Neuronal stem cell (in vitro differentiated cells): ENCODE data around the gene CACNA2D4.

Experiments
- DNase-seq: peaks from one replicate; pipeline ENCODE4 v3.0.0-alpha.2; 2013; ENCODE audit warnings: low spot score
- H2AFZ ChIP-seq: one replicate; pipeline ENCODE4 v1.6.1; 2013; ENCODE audit warnings: mild to moderate bottlenecking, low read length, inconsistent platforms
- H2AK5ac ChIP-seq: 2 replicates; pipeline ENCODE4 v1.6.1; 2013; ENCODE audit warnings: low read depth, mild to moderate bottlenecking, inconsistent platforms, low read length, moderate library complexity, mixed read lengths
- H2BK120ac ChIP-seq: 2 replicates; pipeline ENCODE4 v1.6.1; 2013; ENCODE audit warnings: low read depth, mild to moderate bottlenecking, inconsistent platforms, low read length, moderate library complexity, mixed read lengths
- H2BK12ac ChIP-seq: one replicate; pipeline ENCODE4 v1.6.1; 2013; ENCODE audit warnings: low read length, inconsistent platforms
- H2BK15ac ChIP-seq: 2 replicates; pipeline ENCODE4 v1.6.1; 2013; ENCODE audit warnings: mild to moderate bottlenecking, low read length, inconsistent platforms, mixed read lengths
- H2BK5ac ChIP-seq: one replicate; pipeline ENCODE4 v1.6.1; 2013; ENCODE audit warnings: inconsistent platforms, mild to moderate bottlenecking, low read length, moderate library complexity
- H3K14ac ChIP-seq: one replicate; pipeline ENCODE4 v1.6.1; 2013; ENCODE audit warnings: low read length, inconsistent platforms
- H3K18ac ChIP-seq: 2 replicates; pipeline ENCODE4 v1.6.1; 2013; ENCODE audit warnings: low read length, inconsistent platforms
- H3K23ac ChIP-seq: 2 replicates; pipeline ENCODE4 v1.6.1; 2013; ENCODE audit warnings: low read depth, mild to moderate bottlenecking, mixed read lengths, low read length, inconsistent platforms; ENCODE audit not compliant: poor library complexity
- H3K27ac ChIP-seq: replicated peaks from 3 replicates; pipeline ENCODE4 v1.5.1; 2013; ENCODE audit warnings: low read length, inconsistent platforms
- H3K27me3 ChIP-seq, 3 experiments: 2 replicates each; pipeline ENCODE4 v1.6.1; 2013; ENCODE audit warnings: low read length in 3 of 3, mild to moderate bottlenecking in 2 of 3, inconsistent platforms in 1 of 3, low read depth in 1 of 3, mixed read lengths in 1 of 3, moderate library complexity in 1 of 3; ENCODE audit not compliant: control insufficient read depth in 3 of 3, insufficient read depth in 3 of 3
- H3K36me3 ChIP-seq, 2 donors: replicated peaks in 1 of 2; 2 replicates each; pipeline ENCODE4 v1.6.1; 2013; ENCODE audit warnings: low read length in 2 of 2; ENCODE audit not compliant: control insufficient read depth in 2 of 2, insufficient read depth in 2 of 2
- H3K4ac ChIP-seq: 2 replicates; pipeline ENCODE4 v1.6.1; 2013; ENCODE audit warnings: inconsistent platforms, mild to moderate bottlenecking, low read length, moderate library complexity
- H3K4me1 ChIP-seq, 2 donors: 1 replicate in 1 of 2; 2 replicates in 1 of 2; pipeline ENCODE4 v1.6.1; 2013; ENCODE audit warnings: low read length in 2 of 2, low read depth in 1 of 2; ENCODE audit not compliant: control insufficient read depth in 2 of 2, insufficient read depth in 1 of 2
- H3K4me2 ChIP-seq: one replicate; pipeline ENCODE4 v1.6.1; 2013; ENCODE audit warnings: mild to moderate bottlenecking, low read length, inconsistent platforms; ENCODE audit not compliant: insufficient read depth, poor library complexity, severe bottlenecking
- H3K4me3 ChIP-seq, 2 donors: 2 replicates each; pipeline ENCODE4 v1.5.1; 2013; ENCODE audit warnings: low read length in 2 of 2, mild to moderate bottlenecking in 2 of 2, inconsistent platforms in 1 of 2, moderate library complexity in 1 of 2
- H3K79me1 ChIP-seq: one replicate; pipeline ENCODE4 v1.6.1; 2013; ENCODE audit warnings: low read depth, mild to moderate bottlenecking, inconsistent platforms, low read length, moderate library complexity
- H3K9ac ChIP-seq: one replicate; pipeline ENCODE4 v1.6.1; 2013; ENCODE audit warnings: mild to moderate bottlenecking, low read depth, low read length, inconsistent platforms; ENCODE audit not compliant: poor library complexity
- H3K9me3 ChIP-seq, 2 donors: replicated peaks in 1 of 2; 2 replicates each; pipeline versions ENCODE3 to v1.6.1; 2013; ENCODE audit warnings: low read length in 2 of 2, mild to moderate bottlenecking in 2 of 2, inconsistent platforms in 1 of 2, low read depth in 1 of 2, mixed read lengths in 1 of 2, moderate library complexity in 1 of 2; ENCODE audit not compliant: control insufficient read depth in 2 of 2, insufficient read depth in 1 of 2
- H4K8ac ChIP-seq: one replicate; pipeline ENCODE4 v1.6.1; 2013; ENCODE audit warnings: low read depth, mild to moderate bottlenecking, inconsistent platforms, low read length, moderate library complexity
- H4K91ac ChIP-seq: one replicate; pipeline ENCODE4 v1.6.1; 2013; ENCODE audit warnings: low read length, low read depth, mild to moderate bottlenecking, inconsistent platforms; ENCODE audit not compliant: poor library complexity
- WGBS, 2 donors: extraction: QIAGEN DNeasy Blood & Tissue Kit; methylation state at CpG; one replicate each; pipeline ENCODE4 v1.1.7; 2013; ENCODE audit warnings: missing lambda C conversion rate in 2 of 2, mixed read lengths in 1 of 2; ENCODE audit not compliant: insufficient read length in 2 of 2, insufficient replicate concordance in 1 of 2; ENCODE audit errors: extremely low coverage in 2 of 2; 5-methylcytosine and 5-hydroxymethylcytosine counted together

The CACNA2D4 gene

GRCh38 chr12:1864867-1865266 is 53.6 kb downstream of the CACNA2D4 start:
- no peak for DNase-seq
- Histone ChIP-seq H3K18ac (peak overlapping the region; percentile 51), H3K14ac (peak overlapping the region; percentile 82), H3K4ac (no peak overlapping the region), H4K8ac (no peak overlapping the region), H3K9ac (no peak overlapping the region), H3K9me3 (peaks cover 4 to 9% of the 10 kb centered on the region in 2 donors), H2BK12ac (no peak overlapping the region), H2BK15ac (no peak overlapping the region), H2AFZ (peak overlapping the region; percentile 71), H3K23ac (peak overlapping the region; percentile 39), H3K27ac (no peak overlapping the region), H4K91ac (no peak overlapping the region), H3K36me3 (peaks cover 0 to 2% of the 10 kb centered on the region in 2 donors), H3K4me3 (no peak overlapping the region), H3K4me1 (no peaks in the 10 kb centered on the region), H2BK120ac (no peak overlapping the region), H3K4me2 (no peak overlapping the region), H2AK5ac (no peak overlapping the region), H3K79me1 (no peaks in the 10 kb centered on the region), H3K27me3 (peaks cover 0 to 13% (median 0%) of the 10 kb centered on the region in 3 experiments), H2BK5ac (no peak overlapping the region)
- no CpG with 5 or more reads among the region's 37 CpGs for WGBS, 2 donors

GRCh38 chr12:1864456-1864855 is 54.0 kb downstream of the CACNA2D4 start:
- Histone ChIP-seq H3K79me1 (no peaks in the 10 kb centered on the region), H4K8ac (no peak overlapping the region), H3K9ac (no peak overlapping the region), H4K91ac (no peak overlapping the region), H3K4me1 (no peaks in the 10 kb centered on the region), H3K36me3 (peaks cover 0 to 2% of the 10 kb centered on the region in 2 donors), H3K4ac (no peak overlapping the region), H3K9me3 (peaks cover 4 to 9% of the 10 kb centered on the region in 2 donors), H3K4me2 (no peak overlapping the region), H2BK5ac (no peak overlapping the region), H3K14ac (peak overlapping the region; percentile 82), H3K23ac (no peak overlapping the region), H2BK120ac (no peak overlapping the region), H3K27me3 (peaks cover 0 to 11% (median 0%) of the 10 kb centered on the region in 3 experiments), H3K18ac (no peak overlapping the region), H2BK12ac (no peak overlapping the region), H2BK15ac (no peak overlapping the region), H2AK5ac (no peak overlapping the region), H3K4me3 (no peak overlapping the region), H2AFZ (no peak overlapping the region), H3K27ac (no peak overlapping the region)
- WGBS, 2 donors: no CpG with 5 or more reads among the region's 27 CpGs
- no peak for DNase-seq

- H2BK5ac ChIP-seq: no peak overlapping the region
- H4K91ac ChIP-seq: no peak overlapping the region
- H3K18ac ChIP-seq: no peak overlapping the region
- no peak overlapping the region for H3K27ac ChIP-seq
- H2BK15ac ChIP-seq: no peak overlapping the region
- H3K27me3 ChIP-seq: peaks cover 0 to 5% (median 0%) of the 10 kb centered on the region in 3 experiments
- H3K14ac ChIP-seq: no peak overlapping the region
- no peak overlapping the region for H3K4ac ChIP-seq
- no peaks in the 10 kb centered on the region for H3K79me1 ChIP-seq
- no peak overlapping the region for H3K4me2 ChIP-seq
- H3K9me3 ChIP-seq: peaks cover 4 to 6% of the 10 kb centered on the region in 2 donors
- no peak overlapping the region for H4K8ac ChIP-seq
- H2AFZ ChIP-seq: no peak overlapping the region
- H2AK5ac ChIP-seq: no peak overlapping the region
- H3K9ac ChIP-seq: no peak overlapping the region
- peaks cover 0 to 2% of the 10 kb centered on the region in 2 donors for H3K36me3 ChIP-seq
- H3K4me3 ChIP-seq: no peak overlapping the region
- WGBS, 2 donors: no CpG with 5 or more reads among the region's 16 CpGs
- no peak overlapping the region for H2BK120ac ChIP-seq
- DNase-seq: no peak
- H3K4me1 ChIP-seq: no peaks in the 10 kb centered on the region
- no peak overlapping the region for H2BK12ac ChIP-seq
- H3K23ac ChIP-seq: no peak overlapping the region
These were observed 54.6 kb downstream of the CACNA2D4 start for GRCh38 chr12:1863823-1864222.

- Histone ChIP-seq H3K14ac (no peak overlapping the region), H3K9me3 (peaks cover 4 to 8% of the 10 kb centered on the region in 2 donors), H3K18ac (no peak overlapping the region), H2BK120ac (no peak overlapping the region), H3K4me2 (no peak overlapping the region), H3K23ac (no peak overlapping the region), H3K4me3 (no peak overlapping the region), H3K9ac (no peak overlapping the region), H4K8ac (no peak overlapping the region), H2AK5ac (no peak overlapping the region), H3K36me3 (peaks cover 0 to 2% of the 10 kb centered on the region in 2 donors), H3K4me1 (no peaks in the 10 kb centered on the region), H3K79me1 (no peaks in the 10 kb centered on the region), H2AFZ (no peak overlapping the region), H3K27me3 (peaks cover 0 to 12% (median 0%) of the 10 kb centered on the region in 3 experiments), H2BK15ac (no peak overlapping the region), H3K27ac (no peak overlapping the region), H4K91ac (no peak overlapping the region), H3K4ac (no peak overlapping the region), H2BK12ac (no peak overlapping the region), H2BK5ac (no peak overlapping the region)
- no peak for DNase-seq
These were observed 55.5 kb downstream of the CACNA2D4 start for GRCh38 chr12:1862973-1863372.
